Parathyroid adenoma (tissue), 2 donors: Measurements from ENCODE around the gene TMC2.
"Not testable (repeated sequence)": the region's sequence is repeated elsewhere in the genome, so short reads cannot be mapped to it uniquely, and the experiment has no call there.

Experiments used
- H2AFZ ChIP-seq: fragments of 300-600 bp; sonication (generic); one replicate; pipeline ENCODE4 v1.7.0; 2017; ENCODE audit warnings: antibody characterized with exemption, mild to moderate bottlenecking
- H3K27ac ChIP-seq: fragments of 300-600 bp; sonication (generic); one replicate; pipeline ENCODE4 v1.7.0; 2017
- H3K27me3 ChIP-seq: fragments of 300-600 bp; sonication (generic); one replicate; pipeline ENCODE4 v1.7.0; 2017; ENCODE audit warnings: low read length; ENCODE audit not compliant: control insufficient read depth, insufficient read depth
- H3K36me3 ChIP-seq: fragments of 300-600 bp; sonication (generic); one replicate; pipeline ENCODE4 v1.7.0; 2017; ENCODE audit warnings: low read length; ENCODE audit not compliant: control insufficient read depth, insufficient read depth
- H3K4me1 ChIP-seq: fragments of 300-600 bp; sonication (generic); one replicate; pipeline ENCODE4 v1.7.0; 2017; ENCODE audit warnings: control low read depth
- H3K4me2 ChIP-seq: fragments of 300-600 bp; sonication (generic); one replicate; pipeline ENCODE4 v1.7.0; 2017; ENCODE audit warnings: low read length
- H3K4me3 ChIP-seq: fragments of 300-600 bp; sonication (generic); one replicate; pipeline ENCODE4 v1.7.0; 2017; ENCODE audit warnings: low read depth, low read length
- H3K79me2 ChIP-seq: fragments of 300-600 bp; sonication (generic); one replicate; pipeline ENCODE4 v1.7.0; 2017; ENCODE audit warnings: control low read depth
- H3K9ac ChIP-seq: fragments of 300-600 bp; sonication (generic); one replicate; pipeline ENCODE4 v1.7.0; 2017; ENCODE audit warnings: mild to moderate bottlenecking
- H3K9me3 ChIP-seq: fragments of 300-600 bp; sonication (generic); one replicate; pipeline ENCODE4 v1.7.0; 2017; ENCODE audit warnings: low read length; ENCODE audit not compliant: control insufficient read depth
- TF ChIP-seq, protein P1 (sequence below): fragments of 300-600 bp; sonication (generic); IDR thresholded peaks from one replicate; pipeline ENCODE4 v1.7.0; 2017; ENCODE audit warnings: antibody characterized with exemption, mild to moderate bottlenecking
- donor health status: primary hyperparathyroidism.

Gene TMC2, protein sequence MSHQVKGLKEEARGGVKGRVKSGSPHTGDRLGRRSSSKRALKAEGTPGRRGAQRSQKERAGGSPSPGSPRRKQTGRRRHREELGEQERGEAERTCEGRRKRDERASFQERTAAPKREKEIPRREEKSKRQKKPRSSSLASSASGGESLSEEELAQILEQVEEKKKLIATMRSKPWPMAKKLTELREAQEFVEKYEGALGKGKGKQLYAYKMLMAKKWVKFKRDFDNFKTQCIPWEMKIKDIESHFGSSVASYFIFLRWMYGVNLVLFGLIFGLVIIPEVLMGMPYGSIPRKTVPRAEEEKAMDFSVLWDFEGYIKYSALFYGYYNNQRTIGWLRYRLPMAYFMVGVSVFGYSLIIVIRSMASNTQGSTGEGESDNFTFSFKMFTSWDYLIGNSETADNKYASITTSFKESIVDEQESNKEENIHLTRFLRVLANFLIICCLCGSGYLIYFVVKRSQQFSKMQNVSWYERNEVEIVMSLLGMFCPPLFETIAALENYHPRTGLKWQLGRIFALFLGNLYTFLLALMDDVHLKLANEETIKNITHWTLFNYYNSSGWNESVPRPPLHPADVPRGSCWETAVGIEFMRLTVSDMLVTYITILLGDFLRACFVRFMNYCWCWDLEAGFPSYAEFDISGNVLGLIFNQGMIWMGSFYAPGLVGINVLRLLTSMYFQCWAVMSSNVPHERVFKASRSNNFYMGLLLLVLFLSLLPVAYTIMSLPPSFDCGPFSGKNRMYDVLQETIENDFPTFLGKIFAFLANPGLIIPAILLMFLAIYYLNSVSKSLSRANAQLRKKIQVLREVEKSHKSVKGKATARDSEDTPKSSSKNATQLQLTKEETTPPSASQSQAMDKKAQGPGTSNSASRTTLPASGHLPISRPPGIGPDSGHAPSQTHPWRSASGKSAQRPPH

DNA sequence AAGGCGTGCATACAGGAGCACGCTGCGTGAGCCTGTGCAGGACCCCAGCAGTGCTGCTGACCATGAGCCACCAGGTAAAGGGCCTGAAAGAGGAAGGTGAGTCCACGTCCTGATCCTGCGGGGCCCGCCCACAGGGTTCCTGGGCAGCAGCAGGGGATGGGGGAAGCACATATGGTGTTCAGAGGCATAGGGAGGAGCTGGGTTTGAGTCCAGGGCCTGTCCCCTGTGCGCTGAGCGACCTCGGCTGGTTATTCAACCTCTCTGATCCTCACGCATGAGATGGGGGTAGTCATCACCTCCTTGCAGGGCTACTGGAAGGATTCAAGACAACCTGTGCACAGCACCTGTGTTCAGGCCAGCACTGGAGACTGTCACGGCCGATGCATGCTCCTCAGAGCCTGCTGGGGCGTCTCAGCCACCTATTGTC, at the start of gene TMC2:
Gene TMC2 (plus strand): TSS at position 14 of the 427 bp plus-strand sequence. CDS start 49 bp downstream, at position 63.
- Histone ChIP-seq H3K27me3 (no peaks in the 10 kb centered on the region), H3K9ac (no peak within 1 kb of the TSS)

DNA sequence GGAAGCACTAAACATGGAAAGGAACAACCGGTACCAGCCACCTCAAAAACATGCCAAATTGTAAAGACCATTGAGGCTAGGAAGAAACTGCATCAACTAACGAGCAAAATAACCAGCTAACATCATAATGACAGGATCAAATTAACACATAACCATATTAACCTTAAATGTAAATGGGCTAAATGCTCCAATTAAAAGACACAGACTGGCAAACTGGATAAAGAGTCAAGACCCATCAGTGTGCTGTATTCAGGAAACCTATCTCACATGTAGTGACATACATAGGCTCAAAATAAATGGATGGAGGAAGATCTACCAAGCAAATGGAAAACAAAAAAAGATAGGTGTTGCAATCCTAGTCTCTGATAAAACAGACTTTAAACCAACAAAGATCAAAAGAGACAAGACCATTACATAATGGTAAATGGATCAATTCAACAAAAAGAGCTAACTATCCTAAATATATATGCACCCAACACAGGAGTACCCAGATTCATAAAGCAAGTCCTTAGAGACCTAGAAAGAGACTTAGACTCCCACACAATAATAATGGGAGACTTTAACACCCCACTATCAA, 33.5 kb upstream of the TMC2 start:
- H3K27ac ChIP-seq, H3K4me1 ChIP-seq, H3K27me3 ChIP-seq, H2AFZ ChIP-seq, H3K4me2 ChIP-seq, H3K36me3 ChIP-seq, H3K9ac ChIP-seq, H3K4me3 ChIP-seq, H3K9me3 ChIP-seq: not testable (repeated sequence)
- peaks cover 20% of the 10 kb centered on the region for H3K79me2 ChIP-seq

More for the DNA sequence above, at the start of gene TMC2:
- Histone ChIP-seq H3K36me3 (no peaks in the 10 kb centered on the region), H3K9me3 (no peaks in the 10 kb centered on the region), H3K4me1 (no peaks in the 10 kb centered on the region), H3K79me2 (no peaks in the 10 kb centered on the region), H3K4me3 (no peak within 1 kb of the TSS), H3K27ac (no peak within 1 kb of the TSS), H2AFZ (no peak within 1 kb of the TSS), H3K4me2 (no peak within 1 kb of the TSS)
- TF ChIP-seq, protein P1, sequence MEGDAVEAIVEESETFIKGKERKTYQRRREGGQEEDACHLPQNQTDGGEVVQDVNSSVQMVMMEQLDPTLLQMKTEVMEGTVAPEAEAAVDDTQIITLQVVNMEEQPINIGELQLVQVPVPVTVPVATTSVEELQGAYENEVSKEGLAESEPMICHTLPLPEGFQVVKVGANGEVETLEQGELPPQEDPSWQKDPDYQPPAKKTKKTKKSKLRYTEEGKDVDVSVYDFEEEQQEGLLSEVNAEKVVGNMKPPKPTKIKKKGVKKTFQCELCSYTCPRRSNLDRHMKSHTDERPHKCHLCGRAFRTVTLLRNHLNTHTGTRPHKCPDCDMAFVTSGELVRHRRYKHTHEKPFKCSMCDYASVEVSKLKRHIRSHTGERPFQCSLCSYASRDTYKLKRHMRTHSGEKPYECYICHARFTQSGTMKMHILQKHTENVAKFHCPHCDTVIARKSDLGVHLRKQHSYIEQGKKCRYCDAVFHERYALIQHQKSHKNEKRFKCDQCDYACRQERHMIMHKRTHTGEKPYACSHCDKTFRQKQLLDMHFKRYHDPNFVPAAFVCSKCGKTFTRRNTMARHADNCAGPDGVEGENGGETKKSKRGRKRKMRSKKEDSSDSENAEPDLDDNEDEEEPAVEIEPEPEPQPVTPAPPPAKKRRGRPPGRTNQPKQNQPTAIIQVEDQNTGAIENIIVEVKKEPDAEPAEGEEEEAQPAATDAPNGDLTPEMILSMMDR, result no peak

DNA sequence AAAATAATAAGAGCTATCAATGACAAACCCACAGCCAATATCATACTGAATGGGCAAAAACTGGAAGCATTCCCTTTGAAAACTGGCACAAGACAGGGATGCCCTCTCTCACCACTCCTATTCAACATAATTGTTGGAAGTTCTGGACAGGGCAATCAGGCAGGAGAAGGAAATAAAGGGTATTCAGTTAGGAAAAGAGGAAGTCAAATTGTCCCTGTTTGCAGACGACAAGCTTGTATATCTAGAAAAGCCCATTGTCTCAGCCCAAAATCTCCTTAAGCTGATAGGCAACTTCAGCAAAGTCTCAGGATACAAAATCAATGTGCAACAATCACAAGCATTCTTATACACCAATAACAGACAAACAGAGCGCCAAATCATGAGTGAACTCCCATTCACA, 31.6 kb upstream of the TMC2 start:
- H3K27ac ChIP-seq, H3K4me3 ChIP-seq, H3K36me3 ChIP-seq, H3K4me2 ChIP-seq, H3K9ac ChIP-seq, H3K27me3 ChIP-seq, H2AFZ ChIP-seq, H3K4me1 ChIP-seq, H3K9me3 ChIP-seq: not testable (repeated sequence)
- H3K79me2 ChIP-seq, result peaks cover 24% of the 10 kb centered on the region

DNA sequence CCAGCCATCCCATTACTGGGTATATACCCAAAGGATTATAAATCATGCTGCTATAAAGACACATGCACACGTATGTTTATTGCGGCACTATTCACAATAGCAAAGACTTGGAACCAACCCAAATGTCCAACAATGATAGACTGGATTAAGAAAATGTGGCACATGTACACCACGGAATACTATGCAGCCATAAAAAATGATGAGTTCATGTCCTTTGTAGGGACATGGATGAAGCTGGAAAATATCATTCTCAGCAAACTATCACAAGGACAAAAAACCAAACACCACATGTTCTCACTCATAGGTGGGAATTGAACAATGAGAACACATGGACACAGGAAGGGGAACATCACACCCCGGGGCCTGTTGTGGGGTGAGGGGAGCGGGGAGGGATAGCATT, 29.9 kb upstream of the TMC2 start:
- H3K79me2 ChIP-seq, result peaks cover 23% of the 10 kb centered on the region
- not testable (repeated sequence) for H3K36me3 ChIP-seq, H3K4me1 ChIP-seq, H3K27ac ChIP-seq, H3K27me3 ChIP-seq, H3K9me3 ChIP-seq, H3K4me2 ChIP-seq, H3K9ac ChIP-seq, H3K4me3 ChIP-seq, H2AFZ ChIP-seq

DNA sequence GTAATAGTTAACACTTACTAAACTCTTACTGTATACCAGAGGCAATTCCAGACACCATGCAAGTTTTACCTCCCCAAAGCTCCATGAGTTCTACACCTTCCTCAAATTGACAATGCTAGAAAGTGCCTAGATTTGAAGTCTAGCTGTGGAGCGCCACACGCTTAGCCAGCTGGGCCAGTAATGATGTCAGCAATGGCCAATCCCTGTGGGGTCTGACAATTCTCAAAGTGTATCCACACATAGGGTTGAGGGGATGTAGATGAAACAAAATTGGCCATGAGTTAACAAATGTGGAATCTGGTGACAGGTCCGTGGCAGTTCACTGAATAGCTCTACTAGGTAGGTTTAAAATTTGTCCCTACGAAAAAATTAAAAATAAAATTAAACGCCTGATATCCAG, 28.9 kb upstream of the TMC2 start:
- no peak overlapping the region for H2AFZ ChIP-seq
- H3K36me3 ChIP-seq, result no peaks in the 10 kb centered on the region
- no peaks in the 10 kb centered on the region for H3K9me3 ChIP-seq
- H3K27me3 ChIP-seq, result no peaks in the 10 kb centered on the region
- H3K4me1 ChIP-seq, result no peaks in the 10 kb centered on the region
- H3K4me3 ChIP-seq, result no peak overlapping the region
- TF ChIP-seq, protein P1, result no peak
- peak overlapping the region; percentile 79 for H3K4me2 ChIP-seq
- H3K27ac ChIP-seq, result no peak overlapping the region
- H3K79me2 ChIP-seq, result peaks cover 17% of the 10 kb centered on the region
- H3K9ac ChIP-seq, result no peak overlapping the region
